NCI-H1930 (cell line): ENCODE measurements around the gene CYTH4.
"Not testable (repeated sequence)": the region's sequence is repeated elsewhere in the genome, so short reads cannot be mapped to it uniquely, and the experiment has no call there.

Experiments used
- DNase-seq, 2 experiments: peaks; one replicate each; lab custom pipeline; 2025; lab: John Stamatoyannopoulos, UW

CYTH4 gene, protein sequence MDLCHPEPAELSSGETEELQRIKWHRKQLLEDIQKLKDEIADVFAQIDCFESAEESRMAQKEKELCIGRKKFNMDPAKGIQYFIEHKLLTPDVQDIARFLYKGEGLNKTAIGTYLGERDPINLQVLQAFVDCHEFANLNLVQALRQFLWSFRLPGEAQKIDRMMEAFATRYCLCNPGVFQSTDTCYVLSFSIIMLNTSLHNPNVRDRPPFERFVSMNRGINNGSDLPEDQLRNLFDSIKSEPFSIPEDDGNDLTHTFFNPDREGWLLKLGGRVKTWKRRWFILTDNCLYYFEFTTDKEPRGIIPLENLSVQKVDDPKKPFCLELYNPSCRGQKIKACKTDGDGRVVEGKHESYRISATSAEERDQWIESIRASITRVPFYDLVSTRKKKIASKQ

GRCh38 chr22:37282385-37282677 lies at the start of gene CYTH4:
Gene CYTH4 (plus strand): TSS chr22:37282508. CDS start chr22:37282570, 62 bp downstream.
- DNase-seq, result no peak

- not testable (repeated sequence) for DNase-seq
These were observed 48.9 kb upstream of the CYTH4 start for GRCh38 chr22:37233371-37233750.

DNA sequence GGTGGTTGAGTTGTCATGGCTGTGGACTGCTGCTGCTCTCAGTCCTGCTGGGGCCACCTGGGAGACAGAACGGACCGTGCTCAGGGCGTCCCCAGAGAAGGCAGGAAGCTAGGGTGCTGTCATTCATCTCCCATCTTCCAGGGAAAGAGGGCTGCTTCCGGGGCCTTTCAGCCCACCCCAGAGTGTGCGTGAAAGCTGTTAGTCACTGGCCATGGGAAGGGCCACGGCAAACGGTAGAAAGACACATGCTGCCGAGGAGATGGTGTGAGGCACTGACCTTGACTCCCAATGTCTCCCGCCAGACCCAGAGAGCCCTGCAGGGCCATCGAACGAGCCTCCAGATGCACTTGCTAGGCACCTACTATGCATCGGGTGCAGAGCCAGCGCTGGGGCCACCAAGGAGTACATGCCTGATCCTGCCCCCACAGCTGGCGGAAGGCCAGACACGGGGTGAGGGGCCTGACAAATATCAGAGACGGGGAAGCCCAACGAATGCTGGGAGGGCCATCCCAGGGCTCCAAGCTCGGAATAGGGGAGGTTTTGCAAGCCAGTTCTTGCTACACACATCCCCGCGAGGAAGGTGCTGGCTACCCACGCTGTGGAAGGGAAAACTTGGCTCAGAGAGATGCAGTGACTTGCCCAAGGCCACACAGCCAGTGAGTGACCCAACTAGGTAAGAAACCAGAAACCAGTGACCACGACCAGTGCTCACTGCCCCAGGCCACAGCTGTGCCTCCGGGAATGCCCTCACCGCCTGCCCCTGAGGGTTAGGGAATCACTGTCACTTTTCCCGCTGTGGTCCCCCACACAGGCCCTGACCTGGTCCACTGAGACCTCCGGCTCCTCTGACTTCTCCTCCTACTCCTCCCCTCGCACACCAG lies 48.3 kb upstream of the CYTH4 start:
- DNase-seq, result no peak

- no peak for DNase-seq
These were observed 47.3 kb upstream of the CYTH4 start for GRCh38 chr22:37234736-37235711.

DNA sequence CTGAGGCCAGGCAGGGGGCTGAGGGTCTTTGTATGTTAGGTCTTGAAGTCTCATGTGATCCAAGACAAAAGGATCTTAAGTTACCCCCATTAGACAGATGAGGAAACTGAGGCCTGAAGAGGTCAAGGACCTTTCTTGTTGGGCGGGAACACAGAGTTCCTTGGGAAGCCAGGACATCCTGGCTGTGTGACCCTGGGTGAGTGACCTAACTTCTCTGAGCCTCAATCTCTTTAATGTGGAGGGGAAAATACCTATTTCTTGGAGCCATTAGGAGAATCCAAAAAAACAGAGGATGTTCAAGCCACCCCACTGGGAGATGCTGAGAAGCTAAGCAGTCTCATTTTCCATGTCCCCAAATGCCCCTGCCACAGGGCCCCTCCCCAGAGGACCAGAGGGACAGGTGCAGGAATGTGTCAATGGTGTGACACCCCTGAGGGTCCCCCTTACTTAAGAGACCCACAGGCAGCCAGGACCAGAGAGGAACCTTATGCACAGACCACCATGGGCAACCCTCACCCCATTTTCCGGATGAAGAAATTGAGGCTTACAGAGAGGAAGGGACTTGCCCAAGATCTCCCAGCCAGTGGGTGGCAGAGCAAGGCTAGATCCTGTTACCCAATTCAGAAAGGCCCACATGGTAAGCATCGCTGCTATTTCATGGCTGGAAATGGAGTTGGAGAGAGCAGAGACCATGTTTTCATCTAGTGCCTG lies 46.3 kb upstream of the CYTH4 start:
- no peak for DNase-seq

GRCh38 chr22:37237371-37238268 lies 44.7 kb upstream of the CYTH4 start:
- DNase-seq, result no peak

DNA sequence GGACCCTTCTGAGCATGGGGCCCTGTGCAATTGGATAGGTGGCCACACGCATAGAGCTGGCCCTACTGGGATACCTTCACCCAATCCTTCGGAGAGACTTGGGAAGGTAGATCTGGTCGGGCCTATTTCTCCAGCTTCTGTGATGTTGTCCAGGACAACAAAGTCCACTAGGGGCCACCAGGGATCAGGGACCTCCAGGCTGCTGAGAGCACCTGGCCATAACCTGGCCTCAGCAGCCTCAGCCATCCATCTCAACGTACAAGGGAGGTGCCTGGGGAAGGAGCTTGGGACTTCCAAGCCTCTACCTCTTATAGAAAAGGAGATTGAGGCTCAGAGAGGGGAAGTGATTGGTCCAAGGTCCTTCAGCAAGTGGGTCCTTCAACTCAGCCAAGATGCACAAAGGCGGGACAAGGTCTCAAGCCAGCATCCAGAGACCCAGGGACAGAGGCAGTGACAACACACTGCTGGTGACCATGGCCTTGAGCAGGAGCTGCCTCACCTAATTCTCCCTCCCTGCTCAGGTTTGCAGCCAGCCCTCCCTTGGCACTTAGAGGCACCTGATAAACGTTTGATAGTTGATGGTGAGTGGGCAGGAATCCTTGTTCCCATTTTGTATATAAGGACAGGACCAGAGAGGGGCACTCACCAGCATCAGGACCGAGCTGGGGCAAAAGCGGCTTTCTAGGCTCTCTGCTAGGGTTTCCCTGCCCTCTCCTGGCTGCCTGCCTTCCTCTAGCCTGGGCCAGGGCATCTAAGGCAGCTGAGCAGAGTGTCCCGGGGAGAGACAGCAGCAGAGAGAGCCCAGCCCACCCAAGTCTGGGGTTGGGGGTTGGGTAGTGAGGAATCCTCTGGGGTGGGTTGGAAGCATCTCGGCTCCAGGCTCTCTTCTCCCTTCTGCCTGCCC lies 42.7 kb upstream of the CYTH4 start:
- no peak for DNase-seq

GRCh38 chr22:37240240-37240940 lies 41.9 kb upstream of the CYTH4 start:
- no peak for DNase-seq

GRCh38 chr22:37240941-37241320 lies 41.4 kb upstream of the CYTH4 start:
- DNase-seq, result no peak

DNA sequence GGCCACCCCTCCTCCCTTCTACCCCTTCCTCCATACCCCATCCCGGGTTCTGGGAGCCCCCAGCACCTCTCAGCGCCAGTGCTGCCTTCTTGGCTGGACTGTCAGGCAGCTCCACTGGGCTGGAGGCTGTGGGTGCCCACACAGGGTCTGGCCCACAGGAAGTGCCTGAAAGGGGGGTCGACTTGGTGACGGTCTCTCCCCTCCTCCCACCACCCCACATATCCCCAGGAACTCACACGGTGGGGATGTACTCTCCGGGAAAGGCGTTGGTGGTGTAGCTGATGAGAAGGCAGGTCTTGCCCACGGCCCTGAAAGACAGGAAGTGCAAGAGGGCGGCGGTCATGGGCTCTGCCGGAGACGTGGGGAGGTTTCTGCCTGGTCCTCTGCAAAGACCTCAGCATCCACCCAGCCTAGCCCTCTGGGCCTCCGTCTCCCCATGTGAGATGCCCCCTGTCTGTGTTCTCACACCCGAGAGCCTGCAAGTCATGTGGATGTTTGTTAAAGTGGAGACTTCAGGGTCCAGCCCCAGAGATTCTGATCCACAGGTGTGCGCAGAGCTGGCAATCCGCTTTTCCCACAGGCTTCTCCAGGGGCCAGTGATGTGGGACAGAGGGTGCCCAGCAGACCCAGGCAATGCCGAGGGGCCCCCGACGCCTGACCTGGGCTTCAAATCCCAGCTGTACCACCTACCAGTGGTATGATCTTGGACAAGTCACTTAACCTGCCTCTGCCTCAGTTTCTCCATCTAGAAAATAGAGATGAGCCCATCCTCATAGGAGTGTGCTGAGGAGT lies 40.8 kb upstream of the CYTH4 start:
- DNase-seq, result no peak

DNA sequence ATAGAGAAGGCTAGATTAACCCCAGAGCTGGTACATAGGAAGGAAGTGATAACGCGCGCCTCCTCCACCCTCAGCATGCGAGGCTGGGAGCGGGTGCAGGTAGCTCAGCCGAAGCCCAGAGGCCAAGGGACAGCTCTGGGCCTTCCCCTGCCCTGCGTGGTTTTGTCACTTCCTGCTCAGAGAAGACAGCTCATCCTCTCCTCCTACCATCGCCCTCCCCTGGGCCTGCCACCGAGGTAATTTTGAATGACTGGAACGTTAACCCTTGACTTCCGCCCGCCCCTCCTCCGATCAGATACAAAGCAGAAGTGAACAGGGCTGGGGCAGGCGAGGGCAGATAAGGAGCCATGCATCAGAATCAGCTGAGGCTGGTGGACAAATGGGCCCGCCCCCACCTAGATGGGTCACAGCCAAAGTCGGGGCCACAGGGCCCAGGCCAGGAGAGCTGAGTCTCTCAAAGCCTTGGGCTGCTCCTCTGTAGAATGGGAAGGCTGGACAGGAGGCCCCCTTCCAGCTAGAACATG lies 39.9 kb upstream of the CYTH4 start:
- DNase-seq, result no peak

GRCh38 chr22:37243402-37244113 lies 38.8 kb upstream of the CYTH4 start:
- no peak for DNase-seq

DNA sequence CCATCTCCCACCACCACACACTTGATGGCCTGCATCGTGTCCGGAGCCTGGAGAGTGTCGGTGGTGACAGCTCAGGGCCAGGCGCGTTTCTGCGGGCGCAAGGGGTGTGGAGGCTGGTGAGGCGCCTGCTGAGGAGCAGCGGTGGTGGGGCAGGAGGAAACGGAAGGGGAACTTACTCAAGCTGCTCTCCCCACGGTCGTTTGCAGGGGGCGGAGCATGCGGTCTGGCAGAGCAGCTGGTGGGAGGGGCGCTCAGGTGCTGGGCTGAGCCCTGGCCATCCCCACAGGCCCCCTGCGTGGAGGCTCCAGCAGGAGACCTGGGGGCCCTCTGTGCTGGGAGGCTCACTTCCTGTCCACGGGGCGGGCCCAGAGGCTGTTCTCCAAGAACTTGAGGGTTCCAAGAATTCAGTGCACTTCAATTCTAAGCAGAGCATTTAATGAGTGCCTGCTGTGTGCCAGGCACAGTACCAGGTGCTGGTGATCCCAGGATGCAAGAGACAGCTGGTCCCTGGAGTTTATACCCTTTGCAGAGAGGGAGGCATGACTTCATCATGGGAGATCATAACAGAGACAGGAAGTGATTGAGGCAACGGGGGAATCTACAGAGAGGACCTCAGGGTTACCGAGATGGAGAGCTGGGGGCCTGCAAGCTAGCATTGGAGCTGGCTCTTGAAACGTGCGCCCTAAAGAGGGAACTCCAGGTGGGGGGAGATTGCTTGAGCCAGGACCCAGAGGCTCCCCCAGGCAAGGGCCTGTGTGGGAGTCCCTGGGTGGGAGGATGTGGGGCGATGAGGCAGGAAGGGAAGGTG lies 38.0 kb upstream of the CYTH4 start, which contains the start of gene RAC2:
TSS of gene RAC2 (minus strand) at position 156 of the 808 bp plus-strand sequence. CDS start at position 35, 121 bp downstream.
- no peak for DNase-seq

- no peak for DNase-seq
These were observed 37.2 kb upstream of the CYTH4 start for GRCh38 chr22:37244922-37245722.

DNA sequence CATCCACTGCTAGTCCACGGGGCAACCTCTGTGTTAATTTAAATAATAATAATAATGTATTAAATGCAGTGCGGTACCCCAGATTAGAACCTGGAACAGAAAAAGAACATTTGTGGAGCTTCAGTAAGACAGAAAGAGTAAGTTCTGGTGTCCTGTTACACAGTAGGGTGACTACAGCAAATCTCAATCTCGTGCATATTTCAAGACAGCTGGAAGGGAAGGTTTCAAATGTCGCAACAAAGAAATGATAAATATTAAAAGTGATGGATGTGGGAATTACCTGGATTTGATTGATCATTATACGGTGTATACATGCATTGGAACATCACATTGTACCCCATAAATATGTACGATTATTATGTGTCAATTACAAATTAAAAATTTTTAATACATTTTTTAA lies 36.6 kb upstream of the CYTH4 start:
- DNase-seq, result no peak
